IMR-90 (cell line): ENCODE data around the gene PPT2. TPM values are rescaled to one million over a fixed set of nuclear protein-coding genes. Genes with fewer than 3 reads are reported as not detected.

ENCODE experiments used
- ATAC-seq: fragments of 200-7000 bp; cut with Tn5 transposase; 2 replicates; pipeline ENCODE4 v1.9.1; 2020; ENCODE audit warnings: low read depth, mild to moderate bottlenecking, moderate library complexity
- BruUV-seq: library from RNA; stranded (reverse); fragments of 400-500 nt; replicated peaks from 2 replicates; lab custom pipeline; 2021; lab: Mats Ljungman, UMichigan
- CTCF ChIA-PET: fragments of 300-600 bp; formaldehyde crosslinking; extraction: SDS; loops from one replicate; lab custom pipeline; 2021; ENCODE audit warnings: antibody characterized with exemption; lab: Yijun Ruan, JAX
- POLR2A ChIA-PET: fragments of 300-600 bp; sonication (Branson Sonifier 250); formaldehyde crosslinking; loops from one replicate; lab custom pipeline; 2022; ENCODE audit warnings: antibody characterized with exemption; ENCODE audit not compliant: unreplicated experiment; lab: Charles Lee
- DNase-seq: peaks from one replicate; pipeline ENCODE4 v3.0.0; 2013
- H2AFZ ChIP-seq: replicated peaks from 2 replicates; pipeline ENCODE3; 2013; ENCODE audit warnings: low read length, mild to moderate bottlenecking; ENCODE audit not compliant: poor library complexity
- H2AK5ac ChIP-seq: 2 replicates; pipeline ENCODE4 v1.6.1; 2013; ENCODE audit warnings: low read depth, low read length, inconsistent platforms
- H2AK9ac ChIP-seq: replicated peaks from 2 replicates; pipeline ENCODE3; 2013; ENCODE audit warnings: mild to moderate bottlenecking, low read depth, low read length, moderate library complexity; ENCODE audit not compliant: poor library complexity
- H2BK120ac ChIP-seq: 2 replicates; pipeline ENCODE4 v1.6.1; 2013; ENCODE audit warnings: low read depth, low read length, inconsistent platforms
- H2BK15ac ChIP-seq: 3 replicates; pipeline ENCODE4 v1.6.1; 2013; ENCODE audit warnings: low read depth, low read length, inconsistent platforms
- H2BK20ac ChIP-seq: 2 replicates; pipeline ENCODE4 v1.6.1; 2013; ENCODE audit warnings: low read depth, mild to moderate bottlenecking, inconsistent platforms, low read length, moderate library complexity
- H2BK5ac ChIP-seq: 2 replicates; pipeline ENCODE4 v1.6.1; 2013; ENCODE audit warnings: mild to moderate bottlenecking, low read depth, low read length, inconsistent platforms; ENCODE audit not compliant: poor library complexity, severe bottlenecking
- H3K14ac ChIP-seq: replicated peaks from 2 replicates; pipeline ENCODE4 v1.6.1; 2013; ENCODE audit warnings: low read depth, low read length, inconsistent platforms
- H3K18ac ChIP-seq: 2 replicates; pipeline ENCODE4 v1.6.1; 2013; ENCODE audit warnings: low read depth, low read length, control low read depth
- H3K23ac ChIP-seq: 2 replicates; pipeline ENCODE4 v1.6.1; 2013; ENCODE audit warnings: low read depth, low read length, inconsistent platforms
- H3K27ac ChIP-seq: 2 replicates; pipeline ENCODE4 v1.5.1; 2013; ENCODE audit warnings: mild to moderate bottlenecking, control low read depth, low read length; ENCODE audit not compliant: insufficient read depth
- H3K27me3 ChIP-seq: 2 replicates; pipeline ENCODE4 v1.6.1; 2013; ENCODE audit warnings: low read length; ENCODE audit not compliant: control insufficient read depth, insufficient read depth
- H3K36me3 ChIP-seq: 2 replicates; pipeline ENCODE4 v1.6.1; 2013; ENCODE audit warnings: low read length, mixed read lengths; ENCODE audit not compliant: control insufficient read depth, insufficient read depth
- H3K4ac ChIP-seq: 2 replicates; pipeline ENCODE4 v1.6.1; 2013; ENCODE audit warnings: low read depth, low read length, inconsistent platforms
- H3K4me1 ChIP-seq: 2 replicates; pipeline ENCODE4 v1.6.1; 2013; ENCODE audit warnings: low read length, mixed read lengths; ENCODE audit not compliant: control insufficient read depth, insufficient read depth
- H3K4me2 ChIP-seq: 2 replicates; pipeline ENCODE4 v1.6.1; 2013; ENCODE audit warnings: low read depth, mild to moderate bottlenecking, control low read depth, low read length, moderate library complexity
- H3K4me3 ChIP-seq: 2 replicates; pipeline ENCODE4 v1.5.1; 2013; ENCODE audit warnings: low read depth, mild to moderate bottlenecking, control low read depth, low read length, moderate library complexity; ENCODE audit not compliant: insufficient read depth
- H3K56ac ChIP-seq: 2 replicates; pipeline ENCODE4 v1.6.1; 2013; ENCODE audit warnings: low read length, inconsistent platforms; ENCODE audit not compliant: insufficient read depth; ENCODE audit errors: extremely low read depth
- H3K79me1 ChIP-seq, 2 experiments: 2 replicates each; pipeline ENCODE4 v1.6.1; 2013; ENCODE audit warnings: low read length in 2 of 2, inconsistent platforms in 1 of 2, low read depth in 1 of 2
- H3K9ac ChIP-seq: 2 replicates; pipeline ENCODE4 v1.6.1; 2013; ENCODE audit warnings: low read depth, low read length, control low read depth
- H3K9me1 ChIP-seq: 2 replicates; pipeline ENCODE4 v1.6.1; 2013; ENCODE audit warnings: low read length, inconsistent platforms; ENCODE audit not compliant: insufficient read depth
- H3K9me3 ChIP-seq: 2 replicates; pipeline ENCODE4 v1.6.1; 2013; ENCODE audit warnings: low read length; ENCODE audit not compliant: control insufficient read depth, insufficient read depth
- H4K20me1 ChIP-seq: 2 replicates; pipeline ENCODE4 v1.6.1; 2013; ENCODE audit warnings: low read length, inconsistent platforms; ENCODE audit not compliant: insufficient read depth
- H4K5ac ChIP-seq: 2 replicates; pipeline ENCODE4 v1.6.1; 2013; ENCODE audit warnings: mild to moderate bottlenecking, low read depth, low read length, control low read depth
- H4K8ac ChIP-seq, 2 experiments: 2 replicates each; pipeline ENCODE4 v1.6.1; 2013; ENCODE audit warnings: low read depth in 2 of 2, low read length in 2 of 2, control low read depth in 1 of 2, inconsistent platforms in 1 of 2
- H4K91ac ChIP-seq: 2 replicates; pipeline ENCODE4 v1.6.1; 2013; ENCODE audit warnings: low read depth, low read length, inconsistent platforms; ENCODE audit not compliant: insufficient read depth
- CTCF ChIP-seq: conservative IDR thresholded peaks from 2 replicates; pipeline ENCODE4 v1.5.1; 2012; ENCODE audit warnings: mild to moderate bottlenecking, low read depth, low read length, improper control_type of control experiment
- MXI1 ChIP-seq: IDR thresholded peaks from 2 replicates; pipeline ENCODE4 v1.6.1; 2012; ENCODE audit warnings: low read depth, mild to moderate bottlenecking, low read length, moderate library complexity, borderline replicate concordance
- RAD21 ChIP-seq: IDR thresholded peaks from 2 replicates; pipeline ENCODE4 v1.6.1; 2012; ENCODE audit warnings: low read length, improper control_type of control experiment
- WGBS, 2 experiments: methylation state at CpG; one replicate each; pipeline versions ENCODE4 v1.1.5 to v1.1.7; 2013; ENCODE audit warnings: missing lambda C conversion rate in 2 of 2; ENCODE audit not compliant: insufficient read length in 1 of 2; ENCODE audit errors: extremely low coverage in 2 of 2; 5-methylcytosine and 5-hydroxymethylcytosine counted together
- dilution Hi-C: fragments of 300-500 bp; cut with HindIII; formaldehyde crosslinking; loops from one replicate; pipeline ENCODE4 v1.14.3; 2018; ENCODE audit warnings: low sequenced_read_pairs; ENCODE audit not compliant: unreplicated experiment
- in situ Hi-C: fragments of 300-500 bp; cut with MboI; formaldehyde crosslinking; loops from 3 replicates; pipeline ENCODE4 v1.14.3; 2019; ENCODE audit warnings: low sequenced_read_pairs, inconsistent platforms, mixed read lengths
- intact Hi-C: fragments of 100-400 bp; cut with micrococcal nuclease; formaldehyde crosslinking; loops from 2 replicates; pipeline ENCODE4 v1.10.0; 2022
- polyA plus RNA-seq, 3 experiments: library from polyadenylated mRNA; depleted of rRNA; stranded (reverse); fragments of >200 nt; gene quantifications; 2 replicates each; pipeline ENCODE4 v1.2.3, GENCODE V29; 2012; ENCODE audit warnings: low replicate concordance in 1 of 3
- total RNA-seq: library from RNA; depleted of rRNA; stranded (reverse); fragments of >200 nt; gene quantifications from 2 replicates; pipeline ENCODE4 v1.2.3, GENCODE V29; 2012
- TF ChIP-seq, protein P1 (sequence below): fragments of 150-350 bp; IDR thresholded peaks from 2 replicates; pipeline ENCODE4 v1.6.1; 2017; ENCODE audit warnings: mild to moderate bottlenecking, antibody characterized with exemption, low read length, low read depth

The PPT2 gene
- total and polyA plus RNA-seq, 2 of the 4 experiments (the other 2 are of a cell fraction), result 3.2 to 16.2 TPM

GRCh38 chr6:32166411-32167061 is 12.6 kb downstream of the PPT2 start:
- ChIA-PET CTCF (no interaction called here), POLR2A (no interaction called here)
- no peaks in the 10 kb centered on the region for H3K9me3 ChIP-seq
- no peak for ATAC-seq
- H4K8ac ChIP-seq, result no peak overlapping the region
- dilution Hi-C loops (no loop called here), in situ Hi-C loops (no loop called here), intact Hi-C loops (no loop called here)
- H3K27me3 ChIP-seq, result no peaks in the 10 kb centered on the region
- H2BK120ac ChIP-seq, result no peak overlapping the region
- no peak overlapping the region for H3K4me2 ChIP-seq
- peaks cover 9% of the 10 kb centered on the region for H3K9me1 ChIP-seq
- TF ChIP-seq RAD21 (peak; percentile 17; the same call in 1 of the 2 replicates), CTCF (0 out of 2 replicates have a peak, but pooled peaks have one; percentile 7), MXI1 (no peak)
- TF ChIP-seq, protein P1, sequence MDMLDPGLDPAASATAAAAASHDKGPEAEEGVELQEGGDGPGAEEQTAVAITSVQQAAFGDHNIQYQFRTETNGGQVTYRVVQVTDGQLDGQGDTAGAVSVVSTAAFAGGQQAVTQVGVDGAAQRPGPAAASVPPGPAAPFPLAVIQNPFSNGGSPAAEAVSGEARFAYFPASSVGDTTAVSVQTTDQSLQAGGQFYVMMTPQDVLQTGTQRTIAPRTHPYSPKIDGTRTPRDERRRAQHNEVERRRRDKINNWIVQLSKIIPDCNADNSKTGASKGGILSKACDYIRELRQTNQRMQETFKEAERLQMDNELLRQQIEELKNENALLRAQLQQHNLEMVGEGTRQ, result no peak
- H4K20me1 ChIP-seq, result no peaks in the 10 kb centered on the region
- H3K9ac ChIP-seq, result no peak overlapping the region
- H2BK20ac ChIP-seq, result no peak overlapping the region
- no peak overlapping the region for H3K27ac ChIP-seq
- H2BK15ac ChIP-seq, result no peak overlapping the region
- H2AK5ac ChIP-seq, result no peak overlapping the region
- no peak overlapping the region for H3K18ac ChIP-seq
- no peak overlapping the region for H3K56ac ChIP-seq
- H3K14ac ChIP-seq, result no peak overlapping the region
- H4K91ac ChIP-seq, result no peak overlapping the region
- peak overlapping the region; percentile 61 for H2AFZ ChIP-seq
- H3K4me3 ChIP-seq, result no peak overlapping the region
- no peak overlapping the region for H2BK5ac ChIP-seq
- H3K23ac ChIP-seq, result no peak overlapping the region
- WGBS, 2 experiments, result 90% methylated on average over 10 of the region's 30 CpGs; no CpG with 5 or more reads in 1 of the 2 experiments
- peaks cover 0 to 18% of the 10 kb centered on the region in 2 experiments; a peak in 2 of 4 replicates for H3K79me1 ChIP-seq
- peaks cover 3% of the 10 kb centered on the region; the same call in 1 of the 2 replicates for H3K4me1 ChIP-seq
- no peak for DNase-seq
- H3K4ac ChIP-seq, result no peak overlapping the region
- H2AK9ac ChIP-seq, result peak overlapping the region; percentile 72
- H3K36me3 ChIP-seq, result peaks cover 63% of the 10 kb centered on the region
- BruUV-seq, result no TSS peak
- H4K5ac ChIP-seq, result no peak overlapping the region
